ENCODE data around the gene PPP1R15B.

DNA sequence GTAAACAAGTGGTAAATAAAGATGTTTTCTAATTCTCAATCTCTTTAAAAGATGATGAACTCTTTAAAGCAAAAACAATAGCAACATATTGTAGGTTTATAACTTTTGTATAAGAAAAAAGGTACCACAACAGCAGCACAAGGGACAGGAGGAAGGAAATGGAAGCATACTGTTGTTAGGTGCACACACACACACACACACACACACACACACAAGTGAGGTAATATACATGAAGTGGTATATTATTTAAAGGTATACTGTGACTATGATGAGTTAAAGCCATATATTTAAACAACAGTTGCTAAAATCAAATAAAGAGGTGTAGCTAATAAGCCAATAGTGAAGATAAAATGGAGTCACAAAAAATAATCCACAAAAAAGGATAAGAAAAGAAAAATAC, 20.0 kb downstream of the PPP1R15B start:
- TF ChIP-seq, protein P1, sequence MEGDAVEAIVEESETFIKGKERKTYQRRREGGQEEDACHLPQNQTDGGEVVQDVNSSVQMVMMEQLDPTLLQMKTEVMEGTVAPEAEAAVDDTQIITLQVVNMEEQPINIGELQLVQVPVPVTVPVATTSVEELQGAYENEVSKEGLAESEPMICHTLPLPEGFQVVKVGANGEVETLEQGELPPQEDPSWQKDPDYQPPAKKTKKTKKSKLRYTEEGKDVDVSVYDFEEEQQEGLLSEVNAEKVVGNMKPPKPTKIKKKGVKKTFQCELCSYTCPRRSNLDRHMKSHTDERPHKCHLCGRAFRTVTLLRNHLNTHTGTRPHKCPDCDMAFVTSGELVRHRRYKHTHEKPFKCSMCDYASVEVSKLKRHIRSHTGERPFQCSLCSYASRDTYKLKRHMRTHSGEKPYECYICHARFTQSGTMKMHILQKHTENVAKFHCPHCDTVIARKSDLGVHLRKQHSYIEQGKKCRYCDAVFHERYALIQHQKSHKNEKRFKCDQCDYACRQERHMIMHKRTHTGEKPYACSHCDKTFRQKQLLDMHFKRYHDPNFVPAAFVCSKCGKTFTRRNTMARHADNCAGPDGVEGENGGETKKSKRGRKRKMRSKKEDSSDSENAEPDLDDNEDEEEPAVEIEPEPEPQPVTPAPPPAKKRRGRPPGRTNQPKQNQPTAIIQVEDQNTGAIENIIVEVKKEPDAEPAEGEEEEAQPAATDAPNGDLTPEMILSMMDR (IDR thresholded peaks at IDR 0.05; ENCODE audit: insufficient read depth, low read length, poor library complexity, severe bottlenecking): no peak
- no peak for TF ChIP-seq EZH2phosphoT487 (conservative IDR thresholded peaks at IDR 0.05; ENCODE audit: low read length)

Data from SU-DHL-6 (cell line).